HUES64 (cell line): ENCODE data around the gene DYNLL1.

Experiments used
- H3K27ac ChIP-seq: 2 replicates; pipeline ENCODE4 v1.7.0; 2013; ENCODE audit warnings: low read depth, low read length, inconsistent platforms
- H3K27me3 ChIP-seq: 2 replicates; pipeline ENCODE4 v1.6.1; 2013; ENCODE audit warnings: mild to moderate bottlenecking, low read length; ENCODE audit not compliant: insufficient read depth
- H3K36me3 ChIP-seq: 2 replicates; pipeline ENCODE4 v1.6.1; 2013; ENCODE audit warnings: mild to moderate bottlenecking, low read length; ENCODE audit not compliant: insufficient read depth
- H3K4me1 ChIP-seq: 2 replicates; pipeline ENCODE4 v1.6.1; 2013; ENCODE audit warnings: mild to moderate bottlenecking, low read length, moderate library complexity; ENCODE audit not compliant: insufficient read depth
- H3K4me3 ChIP-seq: 2 replicates; pipeline ENCODE4 v1.5.1; 2013; ENCODE audit warnings: mild to moderate bottlenecking, low read length, moderate library complexity
- H3K9ac ChIP-seq: 2 replicates; pipeline ENCODE4 v1.6.1; 2013; ENCODE audit warnings: mild to moderate bottlenecking, low read depth, low read length
- H3K9me3 ChIP-seq: 2 replicates; pipeline ENCODE4 v1.6.1; 2013; ENCODE audit warnings: low read depth, low read length; ENCODE audit not compliant: insufficient read depth
- WGBS: fragments of 150-250, 120-280 bp; methylation state at CpG from one replicate; pipeline ENCODE4 v1.1.7; 2013; ENCODE audit warnings: missing lambda C conversion rate; 5-methylcytosine and 5-hydroxymethylcytosine counted together

The DYNLL1 gene

DNA sequence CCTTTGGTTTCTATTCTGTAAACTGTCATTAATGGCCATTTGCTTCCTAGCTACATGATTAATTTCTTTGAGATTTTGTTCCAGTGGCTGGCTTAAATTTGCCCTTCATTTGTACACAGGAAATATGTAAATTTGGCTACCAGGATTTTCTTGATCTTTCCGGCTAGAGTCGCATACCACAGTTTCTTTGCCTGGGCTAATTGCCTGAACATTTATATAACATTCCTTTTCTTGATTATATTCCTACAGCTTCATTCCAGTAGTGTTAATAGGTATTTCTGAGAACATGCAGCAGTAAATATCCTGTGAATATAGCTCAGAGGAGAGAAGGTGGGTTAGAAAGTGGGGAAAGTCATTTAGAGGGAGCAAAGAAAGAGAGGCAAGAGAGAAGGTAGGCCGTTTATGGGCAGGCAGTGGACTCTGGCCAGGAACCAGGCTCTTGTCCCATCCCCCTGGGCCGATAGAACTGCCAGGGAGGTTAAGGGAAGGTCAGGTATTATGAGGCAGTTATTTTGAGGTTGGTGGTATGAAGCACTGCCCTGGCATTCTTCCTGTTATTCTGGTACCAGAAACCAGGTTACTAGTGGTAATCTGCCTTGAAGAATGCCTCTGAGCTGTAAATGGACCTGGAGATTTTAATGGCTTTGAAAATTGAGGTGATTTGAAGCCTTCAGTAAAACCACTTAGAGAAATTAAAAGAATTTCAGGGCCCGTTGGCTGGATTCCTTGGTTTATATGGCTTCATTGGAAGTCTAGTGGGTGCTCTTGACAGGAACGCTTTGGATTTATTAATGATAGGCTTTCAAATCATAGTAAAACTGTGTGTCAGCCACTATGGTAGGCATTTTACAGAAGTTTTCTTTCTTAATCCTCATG, 42.6 kb downstream of the DYNLL1 start:
- no peaks in the 10 kb centered on the region for H3K27me3 ChIP-seq
- 75% methylated on average over 6 of the region's 6 CpGs for WGBS
- peaks cover 32% of the 10 kb centered on the region for H3K36me3 ChIP-seq
- no peak overlapping the region for H3K9ac ChIP-seq
- no peak overlapping the region for H3K27ac ChIP-seq
- no peaks in the 10 kb centered on the region for H3K9me3 ChIP-seq
- no peak overlapping the region for H3K4me3 ChIP-seq
- peaks cover 20% of the 10 kb centered on the region for H3K4me1 ChIP-seq

DNA sequence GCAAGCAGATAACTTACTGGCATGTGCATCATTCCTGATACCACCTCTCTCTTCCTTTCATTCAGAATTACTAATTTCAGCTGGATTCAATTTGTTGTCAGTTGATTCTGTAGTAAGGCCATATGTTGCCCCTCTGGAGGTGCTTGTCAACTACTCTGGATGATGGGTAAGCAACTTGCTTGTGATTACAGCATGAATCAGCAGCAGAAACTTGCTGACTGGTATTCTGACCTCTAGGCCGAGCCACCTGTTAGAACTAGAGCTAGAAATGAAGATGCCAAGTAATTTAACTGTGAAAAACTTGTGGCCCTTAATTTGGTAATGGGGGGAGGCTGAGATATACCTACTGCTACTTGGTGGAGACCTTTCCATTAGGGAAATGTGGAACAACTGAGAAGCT, 43.4 kb downstream of the DYNLL1 start:
- WGBS, result 91% methylated on average over 1 of the region's 1 CpG
- Histone ChIP-seq H3K4me1 (peaks cover 20% of the 10 kb centered on the region), H3K4me3 (no peak overlapping the region), H3K27ac (no peak overlapping the region), H3K36me3 (peaks cover 32% of the 10 kb centered on the region), H3K27me3 (no peaks in the 10 kb centered on the region), H3K9me3 (no peaks in the 10 kb centered on the region), H3K9ac (no peak overlapping the region)

DNA sequence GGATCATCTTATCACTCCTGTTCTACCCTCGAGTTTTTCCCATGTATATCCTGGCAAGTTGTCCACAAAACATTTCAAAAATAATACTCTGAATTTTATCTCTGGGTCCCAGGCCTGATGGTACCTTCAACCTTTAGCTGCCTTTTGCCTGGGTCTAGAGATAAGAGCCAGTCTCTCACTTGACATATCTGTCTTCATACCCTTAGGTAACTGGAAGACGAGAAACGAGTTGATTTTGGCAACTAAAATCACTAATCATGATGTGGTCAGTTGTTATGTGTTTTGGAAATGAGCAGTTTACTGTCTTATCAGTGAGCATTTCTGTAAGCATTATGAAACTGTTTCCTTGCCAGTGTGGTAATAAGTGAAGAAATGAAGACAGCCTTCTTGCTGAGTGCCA, 44.5 kb downstream of the DYNLL1 start:
- H3K4me3 ChIP-seq, result no peak overlapping the region
- H3K27me3 ChIP-seq, result no peaks in the 10 kb centered on the region
- 95% methylated on average over 3 of the region's 3 CpGs for WGBS
- H3K36me3 ChIP-seq, result peaks cover 32% of the 10 kb centered on the region
- H3K9ac ChIP-seq, result no peak overlapping the region
- H3K4me1 ChIP-seq, result peaks cover 17% of the 10 kb centered on the region
- no peak overlapping the region for H3K27ac ChIP-seq
- no peaks in the 10 kb centered on the region for H3K9me3 ChIP-seq

DNA sequence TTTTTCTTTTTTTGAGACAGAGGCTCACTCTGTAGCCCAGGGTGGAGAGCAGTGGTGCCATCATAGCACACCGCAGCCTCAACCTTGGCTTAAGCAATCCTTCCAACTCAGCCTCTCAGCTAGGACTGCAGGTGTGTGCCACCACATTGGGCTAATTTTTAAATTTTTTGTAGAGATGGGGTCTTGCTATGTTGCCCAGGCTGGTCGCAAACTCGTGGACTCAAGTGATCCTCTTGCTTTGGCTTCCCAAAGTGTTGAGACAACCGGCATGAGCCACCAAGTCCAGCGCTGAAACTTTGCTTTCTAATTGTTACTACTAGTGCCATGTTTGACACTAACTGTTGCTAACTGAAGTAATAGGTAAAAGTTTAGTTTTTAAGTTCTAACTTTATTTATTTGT, 46.3 kb downstream of the DYNLL1 start:
- H3K4me3 ChIP-seq, result no peak overlapping the region
- peaks cover 32% of the 10 kb centered on the region for H3K36me3 ChIP-seq
- H3K9ac ChIP-seq, result no peak overlapping the region
- no peaks in the 10 kb centered on the region for H3K9me3 ChIP-seq
- no peak overlapping the region for H3K27ac ChIP-seq
- 0 out of 2 replicates have a peak, but pooled peaks cover 4% of the 10 kb centered on the region for H3K4me1 ChIP-seq
- H3K27me3 ChIP-seq, result no peaks in the 10 kb centered on the region
- 97% methylated on average over 5 of the region's 5 CpGs for WGBS

DNA sequence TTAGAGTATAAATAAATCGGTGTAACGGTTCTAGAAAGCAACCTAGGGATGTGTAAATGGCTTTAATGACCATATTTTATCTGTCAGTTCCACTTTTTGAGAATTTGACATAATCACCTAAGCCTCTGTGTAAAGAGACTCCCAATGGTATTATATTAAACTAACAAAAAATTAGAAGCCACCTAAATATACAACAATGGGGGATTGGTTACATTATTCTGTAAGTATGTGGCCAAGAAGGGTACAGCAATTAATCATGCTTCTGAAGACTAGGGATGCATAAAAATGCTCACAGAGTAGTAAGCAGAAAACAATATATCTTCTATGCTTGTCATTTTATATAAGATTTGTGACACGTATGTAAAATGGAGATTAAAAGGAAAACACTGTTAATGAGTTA, 48.8 kb downstream of the DYNLL1 start:
- Histone ChIP-seq H3K27me3 (no peaks in the 10 kb centered on the region), H3K4me1 (no peaks in the 10 kb centered on the region), H3K36me3 (peaks cover 52% of the 10 kb centered on the region), H3K4me3 (no peak overlapping the region), H3K9ac (no peak overlapping the region), H3K9me3 (no peaks in the 10 kb centered on the region), H3K27ac (no peak overlapping the region)
- 100% methylated on average over 2 of the region's 3 CpGs for WGBS

DNA sequence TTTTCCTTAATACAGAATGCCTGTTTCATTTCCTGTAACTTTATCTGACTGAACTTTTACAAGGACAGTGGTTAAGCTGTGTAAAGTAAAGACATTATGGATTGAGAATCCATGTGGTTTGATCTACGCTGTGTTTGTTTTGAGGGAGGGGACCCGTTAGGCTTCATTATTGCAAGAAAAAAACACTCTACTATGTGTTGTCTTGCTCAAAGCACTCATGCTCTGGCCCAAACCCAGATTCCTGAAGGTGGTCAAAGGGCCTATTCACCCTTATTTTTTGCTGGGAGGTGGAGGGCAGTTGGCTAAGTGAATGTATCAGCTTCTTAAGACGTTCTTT, 50.1 kb downstream of the DYNLL1 start:
- Histone ChIP-seq H3K9me3 (no peaks in the 10 kb centered on the region), H3K27ac (no peak overlapping the region), H3K4me1 (no peaks in the 10 kb centered on the region), H3K36me3 (peaks cover 59% of the 10 kb centered on the region), H3K27me3 (no peaks in the 10 kb centered on the region), H3K4me3 (no peak overlapping the region), H3K9ac (no peak overlapping the region)
- 84% methylated on average over 3 of the region's 3 CpGs for WGBS
